Endometrial microvascular endothelial cells (primary cell): Measurements from ENCODE around the gene PLEKHA1. TPM values are rescaled to one million over a fixed set of nuclear protein-coding genes. Genes with fewer than 3 reads are reported as not detected.

Source experiments
- in situ Hi-C: cut with HindIII; loops from 2 replicates; pipeline ENCODE4 v1.10.0; 2017; ENCODE audit warnings: low sequenced_read_pairs, low pct_unique_long_range_greater_than_20kb; ENCODE audit errors: inconsistent ontology term
- total RNA-seq: library from RNA; depleted of rRNA; stranded (reverse); fragments of >200 nt; gene quantifications from one replicate; pipeline ENCODE4 v1.2.3, GENCODE V29; 2015; ENCODE audit errors: inconsistent ontology term

The PLEKHA1 gene
- total RNA-seq, 1 donor from 2014 or later, result 36.1 TPM

DNA sequence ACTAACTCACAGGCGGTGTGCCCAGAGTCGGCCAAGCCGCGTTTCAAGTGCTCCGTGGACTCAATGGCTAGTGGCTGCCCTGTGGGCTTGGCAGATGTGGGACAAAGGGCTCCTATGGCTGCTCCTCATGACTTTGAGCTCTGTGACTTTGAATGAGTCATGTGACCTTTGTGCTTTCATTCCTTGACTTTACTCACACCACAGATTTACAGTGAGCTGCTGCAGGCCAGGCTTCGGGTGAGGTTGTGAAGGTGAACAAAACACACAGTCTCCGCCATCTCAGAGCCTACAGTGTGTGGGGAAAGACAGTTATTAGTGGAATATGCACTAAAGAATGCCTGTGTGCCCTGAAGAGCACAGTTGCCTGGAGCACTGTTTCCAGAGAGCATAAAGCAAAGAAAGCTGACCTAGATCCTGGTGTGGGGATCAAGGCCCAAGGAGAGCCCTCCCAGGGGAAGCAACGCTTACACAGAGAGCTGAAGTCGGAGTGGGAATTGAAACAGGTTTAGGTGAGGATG is 29.7 kb upstream of the PLEKHA1 start:
- in situ Hi-C loops, result no loop called here

DNA sequence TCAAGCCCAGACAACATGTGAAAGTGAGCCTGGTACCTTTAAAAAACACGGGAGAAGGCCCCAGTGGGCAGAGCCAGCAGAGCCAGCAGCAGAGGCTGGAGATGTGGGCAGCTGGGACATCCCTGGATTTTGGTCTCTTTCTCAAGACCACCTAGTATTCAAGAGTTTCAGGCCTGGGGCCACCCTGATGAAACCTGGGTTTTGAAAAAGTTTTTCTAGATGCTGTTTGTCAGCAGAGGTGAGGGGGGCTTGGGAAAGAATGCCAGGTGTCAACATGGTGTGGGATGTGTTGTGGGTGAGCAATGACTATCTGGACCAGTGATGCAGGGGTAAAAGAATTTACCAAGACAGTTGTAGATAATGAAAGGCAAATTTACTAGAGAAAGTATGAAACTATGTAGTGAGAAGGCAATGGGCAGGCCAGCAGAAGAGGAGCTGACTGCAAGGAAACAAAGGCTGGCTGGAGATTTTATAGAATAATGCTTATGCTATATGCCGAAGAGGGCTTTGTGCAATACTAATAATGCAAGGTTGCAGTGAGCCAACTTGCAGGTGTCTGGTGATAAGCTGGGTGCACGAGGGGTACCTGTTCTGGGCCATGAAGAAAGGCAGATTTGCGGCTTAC is 28.1 kb upstream of the PLEKHA1 start:
- in situ Hi-C loops, result no loop called here

DNA sequence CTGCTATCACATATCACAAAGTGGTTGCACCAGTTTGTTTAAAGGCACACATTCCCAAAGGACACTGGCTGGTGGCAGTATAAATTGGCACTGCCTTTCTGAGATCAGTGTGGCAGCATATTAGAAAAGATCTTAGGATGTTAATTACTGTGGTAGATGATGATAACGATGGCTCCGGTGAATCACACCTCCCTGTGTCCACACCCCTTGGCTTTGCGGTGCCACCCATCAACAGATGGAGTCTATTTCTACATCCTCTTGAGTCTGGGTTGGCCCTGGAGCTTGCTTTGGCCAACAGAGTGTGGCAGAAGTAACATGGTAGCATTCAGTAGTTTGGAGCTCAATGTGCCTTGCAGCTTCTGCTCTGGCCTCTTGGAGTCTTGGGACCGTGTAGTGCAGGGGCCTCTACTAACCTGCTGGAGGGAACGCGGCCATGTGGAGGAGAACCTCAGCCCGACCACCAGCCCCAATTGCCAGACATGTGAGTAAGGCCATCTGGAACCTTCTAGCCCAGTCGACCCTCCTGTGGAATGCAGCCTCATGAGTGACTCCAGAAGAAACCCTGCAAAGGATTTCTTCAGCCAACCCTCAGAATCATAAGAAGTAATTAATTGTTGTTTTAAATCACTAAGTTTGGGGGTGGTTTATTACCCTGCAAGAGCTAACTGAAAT is 27.2 kb upstream of the PLEKHA1 start:
- in situ Hi-C loops, result no loop called here

DNA sequence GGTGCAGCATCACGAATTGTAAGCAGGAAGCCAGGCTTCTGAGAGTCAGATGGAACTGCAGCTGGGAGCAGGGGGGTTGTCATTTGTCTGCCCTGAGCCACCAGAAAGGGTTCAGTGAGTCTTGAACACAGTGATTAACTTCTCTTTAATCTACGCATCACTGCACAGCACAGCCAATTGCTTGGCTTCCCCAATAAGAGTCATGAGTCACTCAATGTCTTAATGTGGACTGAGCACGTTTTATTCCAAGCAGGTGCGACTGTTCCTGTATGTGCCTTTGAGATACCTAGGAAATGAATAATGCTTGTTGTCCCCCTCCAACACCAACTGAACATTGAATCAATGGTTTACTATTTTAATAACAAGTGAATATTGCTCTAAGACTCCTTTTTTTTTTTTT is 26.0 kb upstream of the PLEKHA1 start:
- in situ Hi-C loops, result no loop called here

DNA sequence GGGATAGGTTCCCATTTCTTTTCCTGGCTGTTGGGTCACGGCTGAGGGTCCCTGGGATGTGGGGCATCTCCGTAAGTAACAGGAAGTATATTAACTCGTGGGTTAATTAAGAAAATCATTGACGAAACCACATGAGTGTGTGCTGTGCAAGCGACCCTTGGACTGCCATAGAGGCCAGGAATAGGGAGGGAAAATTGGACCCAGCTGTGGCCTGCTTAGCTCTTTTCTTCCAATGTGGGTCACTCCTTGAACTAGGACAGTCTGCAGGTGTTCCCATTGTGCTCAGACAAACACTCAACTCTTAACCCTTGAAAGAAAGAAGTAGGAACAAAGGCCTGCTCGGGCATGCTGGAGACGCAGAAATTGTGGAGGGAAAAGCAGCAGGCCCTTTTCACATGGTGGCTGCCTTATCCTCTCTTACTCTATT is 25.6 kb upstream of the PLEKHA1 start:
- in situ Hi-C loops, result no loop called here

DNA sequence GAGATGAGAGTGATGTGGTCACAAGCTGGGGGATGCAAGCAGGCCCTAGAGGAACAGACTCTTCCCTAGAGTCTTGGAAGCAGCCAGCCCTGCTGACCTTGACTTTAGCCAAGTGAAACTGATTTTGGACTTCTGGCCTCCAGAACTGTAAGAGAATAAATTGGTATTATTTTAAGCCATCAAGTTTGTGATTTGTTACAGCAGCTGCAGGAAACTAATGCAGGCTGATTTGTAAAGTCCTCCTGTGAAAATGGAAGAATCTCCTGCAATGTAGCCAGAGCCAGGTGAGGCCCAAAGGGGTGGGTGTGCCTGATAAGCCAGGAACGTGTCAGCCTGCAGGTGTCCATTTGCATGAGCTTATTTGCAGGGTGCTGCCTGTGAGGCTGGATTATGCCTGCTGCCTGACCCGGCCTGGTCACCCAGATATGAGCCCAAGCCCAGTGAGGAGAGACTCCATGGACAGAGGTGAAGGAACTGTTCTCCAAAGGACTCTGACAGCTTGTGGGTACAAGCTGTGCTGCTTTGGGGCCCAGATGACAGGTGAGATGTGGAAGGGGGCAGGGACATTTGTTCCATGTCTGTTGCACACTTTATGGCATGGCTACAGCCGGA is 24.6 kb upstream of the PLEKHA1 start:
- in situ Hi-C loops, result no loop called here

DNA sequence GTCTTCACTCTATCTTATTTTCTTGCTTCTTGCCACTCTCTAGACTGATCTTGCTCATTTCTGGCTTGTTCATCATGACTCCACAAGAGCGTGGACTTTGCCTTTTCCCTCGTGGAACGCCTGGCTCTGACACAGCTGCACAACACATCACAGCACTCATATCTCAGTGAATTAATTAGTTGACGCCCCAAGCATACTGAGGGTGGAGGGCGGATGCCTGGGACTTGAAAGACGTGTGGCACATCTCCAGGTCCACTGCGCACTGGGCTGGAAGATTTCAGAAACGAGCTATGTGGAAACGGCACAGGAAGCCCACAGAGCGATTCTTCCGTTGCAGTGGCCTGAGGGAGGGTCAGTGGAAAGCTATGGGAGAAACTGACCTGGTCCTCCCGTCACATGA is 23.6 kb upstream of the PLEKHA1 start:
- in situ Hi-C loops, result no loop called here

DNA sequence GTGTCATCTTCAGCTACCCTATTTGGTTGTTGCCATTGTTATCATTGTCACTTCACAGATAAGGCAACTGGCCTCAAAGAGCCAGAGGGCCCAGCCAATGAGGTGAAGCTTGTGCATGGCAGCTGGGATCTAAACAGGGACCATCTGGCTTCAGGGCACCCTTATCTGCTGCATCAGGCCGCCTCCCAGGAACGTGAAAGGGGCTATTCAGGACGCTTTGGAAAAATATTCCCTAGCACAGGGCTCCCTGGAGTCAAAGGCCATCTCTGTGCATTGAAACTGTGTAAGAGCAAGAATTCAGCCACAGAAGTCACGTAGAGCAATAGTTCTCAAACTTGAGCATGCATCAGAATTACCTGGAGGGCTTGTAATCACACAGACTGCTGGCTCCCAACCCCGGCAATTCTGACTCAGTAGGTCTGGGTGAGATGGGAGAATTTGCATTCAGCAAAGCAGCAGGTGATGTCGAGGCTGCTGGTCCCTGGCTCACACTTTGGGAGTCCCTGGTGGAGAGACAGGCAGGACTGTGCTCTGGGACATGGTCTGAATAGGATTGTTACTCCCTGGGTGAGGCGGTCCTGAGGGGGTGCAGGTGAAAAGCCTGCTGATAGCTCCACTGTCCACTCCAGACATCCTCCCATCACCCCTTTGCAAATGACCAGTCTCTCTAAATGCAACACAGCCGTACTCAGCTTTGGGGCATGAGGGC is 21.5 kb upstream of the PLEKHA1 start:
- in situ Hi-C loops, result no loop called here

DNA sequence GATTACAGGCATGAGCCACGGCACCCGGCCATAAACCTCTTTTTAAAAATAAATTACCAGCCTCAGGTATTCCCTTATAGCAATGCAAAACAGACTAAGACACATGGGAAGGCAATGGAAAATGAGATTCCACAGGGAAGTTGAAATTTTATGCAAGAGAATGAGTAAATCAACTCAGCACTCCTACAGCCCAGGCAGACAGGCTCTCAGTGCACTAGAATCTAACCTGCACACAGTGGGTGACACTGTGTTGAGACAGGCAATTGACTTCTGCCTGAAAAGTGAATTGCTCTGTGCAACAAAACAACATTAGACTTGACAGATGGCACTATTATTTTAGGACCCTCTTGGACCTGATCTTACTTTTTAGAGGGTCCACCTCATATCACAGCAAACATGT is 20.1 kb upstream of the PLEKHA1 start:
- in situ Hi-C loops, result no loop called here

DNA sequence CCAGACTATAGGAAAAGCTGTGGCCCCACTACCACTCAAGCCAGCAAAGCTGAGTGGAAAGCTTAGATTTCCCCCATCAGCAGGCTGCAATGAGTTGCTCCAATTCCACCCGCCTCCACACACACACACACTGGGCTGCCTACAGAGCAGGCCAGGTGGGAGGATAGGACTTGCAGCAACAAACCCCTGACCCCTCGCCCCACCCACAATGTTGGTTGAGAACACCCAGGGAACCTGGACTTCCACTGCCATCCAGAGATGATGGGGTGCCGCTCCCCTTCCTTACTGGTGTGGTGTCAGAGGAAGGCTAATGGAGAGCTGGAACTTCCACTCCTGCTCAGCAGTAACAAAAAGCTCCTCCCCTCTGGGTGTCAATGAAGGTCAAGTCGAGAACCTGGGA is 16.8 kb upstream of the PLEKHA1 start:
- in situ Hi-C loops, result no loop called here

DNA sequence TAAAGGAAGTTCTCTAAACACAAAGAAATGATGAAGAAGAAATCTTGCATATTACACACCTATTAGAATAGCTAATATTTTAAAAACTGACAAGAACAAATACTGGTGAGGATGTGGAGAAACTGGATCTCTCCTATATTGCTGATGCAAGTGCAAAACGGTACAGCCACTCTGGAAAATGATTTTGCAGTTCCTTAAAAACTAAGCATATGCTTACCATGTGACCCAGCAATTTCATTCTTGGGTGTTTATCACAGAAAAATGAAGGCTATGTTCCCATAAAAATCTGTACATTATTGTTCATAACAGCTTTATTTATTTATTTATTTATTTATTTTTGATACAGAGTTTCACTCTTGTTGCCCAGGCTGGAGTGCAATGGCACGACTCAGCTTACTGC is 14.9 kb upstream of the PLEKHA1 start:
- in situ Hi-C loops, result no loop called here

DNA sequence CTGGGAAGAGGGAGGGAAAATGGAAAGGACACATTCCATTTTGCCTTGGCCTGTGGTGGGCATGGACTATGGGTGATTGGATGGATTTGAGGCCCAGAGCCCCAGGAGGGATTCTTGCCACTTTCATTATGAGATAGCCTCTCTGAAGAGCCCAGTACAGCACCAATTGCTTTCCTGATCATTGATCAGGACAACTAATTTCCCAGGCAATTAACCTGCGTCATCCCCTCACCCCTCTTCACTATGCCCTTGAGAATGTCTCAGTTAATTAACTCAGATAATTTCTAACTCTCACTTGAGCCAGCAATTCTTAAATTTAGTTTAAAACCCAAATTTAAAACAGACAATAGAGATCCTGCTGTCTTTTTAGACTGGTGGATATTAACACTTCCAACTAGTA is 13.5 kb upstream of the PLEKHA1 start:
- in situ Hi-C loops, result no loop called here

DNA sequence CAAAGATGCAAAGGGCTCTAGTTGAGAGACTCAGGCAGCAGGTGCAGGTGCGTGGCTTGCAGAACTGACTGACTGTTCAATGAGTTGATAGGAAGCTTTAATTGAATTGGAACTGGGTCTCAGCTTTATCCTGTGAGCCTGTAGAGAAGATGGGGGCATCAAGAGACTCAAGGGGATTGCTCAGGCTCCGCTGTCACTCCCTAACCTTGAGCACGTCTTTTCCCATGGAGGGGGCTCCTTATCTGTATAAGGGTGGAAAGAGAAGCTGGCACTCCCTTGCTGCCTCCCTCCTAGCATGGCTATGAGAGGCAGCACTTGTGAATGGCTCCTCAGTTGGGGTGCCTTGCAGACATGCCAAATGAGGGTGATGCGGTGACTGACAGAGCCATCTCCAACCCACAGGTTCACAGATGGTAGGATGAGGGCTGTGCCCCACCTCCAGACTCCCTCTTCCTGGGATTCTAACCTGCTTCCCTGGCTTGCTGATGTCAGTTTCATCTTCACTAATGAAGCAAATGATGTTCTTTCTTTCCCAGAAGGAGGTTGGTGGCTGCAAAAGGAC is 12.4 kb upstream of the PLEKHA1 start:
- in situ Hi-C loops, result no loop called here

DNA sequence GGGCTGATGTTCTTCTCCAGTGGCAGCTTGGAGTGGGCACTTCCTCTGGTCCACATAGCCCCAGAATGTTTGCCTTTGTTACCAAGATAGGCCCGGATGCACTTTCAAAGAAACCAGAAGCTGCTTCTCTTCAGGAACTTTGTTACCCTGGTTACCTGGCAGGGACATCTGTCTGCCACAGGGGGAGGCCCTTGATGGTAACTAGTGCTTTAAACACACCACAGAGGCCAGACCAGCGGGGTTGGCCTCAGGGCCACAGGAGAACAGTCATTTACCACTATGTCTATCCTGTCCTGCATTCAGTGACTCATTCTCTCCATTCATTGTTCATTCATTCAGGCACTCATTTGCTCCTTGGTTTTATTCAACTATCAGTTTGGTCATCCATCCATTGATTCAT is 11.9 kb upstream of the PLEKHA1 start:
- in situ Hi-C loops, result no loop called here

DNA sequence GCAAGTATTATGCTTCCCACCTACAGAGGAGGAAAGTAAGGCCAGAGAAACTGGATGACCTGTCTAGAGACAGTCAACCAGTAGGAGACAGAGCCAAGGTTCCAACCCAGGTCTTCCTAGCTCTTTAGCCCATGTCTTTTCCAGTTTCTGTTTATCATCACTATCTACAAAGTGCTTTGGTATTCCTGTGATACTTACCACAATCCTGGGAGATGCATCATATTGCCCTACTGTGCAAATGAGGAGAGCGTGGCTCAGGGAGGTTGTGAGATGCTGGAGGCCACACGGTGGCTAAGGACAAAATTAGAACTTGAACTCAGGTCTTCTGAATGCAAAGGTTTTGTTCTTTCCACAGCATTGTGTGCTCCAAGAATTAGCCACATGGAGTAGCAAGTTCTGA is 11.2 kb upstream of the PLEKHA1 start:
- in situ Hi-C loops, result no loop called here

DNA sequence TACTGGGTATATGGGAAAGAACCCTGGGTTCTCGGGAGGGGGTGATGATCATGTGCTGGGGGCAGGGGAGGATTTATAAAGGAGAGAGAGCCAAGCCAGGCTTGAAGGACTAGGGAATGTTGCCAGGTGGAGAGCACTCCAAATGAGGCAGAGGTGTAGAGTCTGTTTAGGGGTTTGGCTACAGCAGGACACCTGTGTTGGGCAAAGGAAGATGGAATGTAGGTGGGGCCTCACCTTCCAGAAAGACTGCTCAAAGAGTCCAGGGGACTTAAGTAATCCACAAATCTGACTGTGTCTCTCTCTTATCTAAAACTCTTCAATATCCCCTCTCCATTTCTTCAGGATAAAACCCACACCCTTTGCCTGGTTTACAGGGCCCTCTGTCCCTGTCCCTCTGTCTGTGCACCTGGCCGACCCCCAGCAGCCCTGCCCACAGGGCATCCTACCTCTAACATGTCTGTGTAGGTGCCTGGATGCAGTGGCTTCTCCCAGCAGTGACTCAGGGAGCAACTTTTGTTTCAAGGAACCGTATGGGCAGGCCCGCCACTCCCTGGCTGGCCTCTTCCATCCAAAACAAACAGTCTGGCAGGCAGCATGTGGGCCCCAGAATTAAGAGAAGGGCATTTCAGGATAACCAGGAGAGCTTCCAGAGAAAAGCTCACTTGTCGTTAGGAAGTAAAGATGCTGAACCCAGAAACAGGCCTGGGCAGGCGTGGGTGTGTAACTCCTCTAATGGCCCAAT is 10.6 kb upstream of the PLEKHA1 start:
- in situ Hi-C loops, result no loop called here

DNA sequence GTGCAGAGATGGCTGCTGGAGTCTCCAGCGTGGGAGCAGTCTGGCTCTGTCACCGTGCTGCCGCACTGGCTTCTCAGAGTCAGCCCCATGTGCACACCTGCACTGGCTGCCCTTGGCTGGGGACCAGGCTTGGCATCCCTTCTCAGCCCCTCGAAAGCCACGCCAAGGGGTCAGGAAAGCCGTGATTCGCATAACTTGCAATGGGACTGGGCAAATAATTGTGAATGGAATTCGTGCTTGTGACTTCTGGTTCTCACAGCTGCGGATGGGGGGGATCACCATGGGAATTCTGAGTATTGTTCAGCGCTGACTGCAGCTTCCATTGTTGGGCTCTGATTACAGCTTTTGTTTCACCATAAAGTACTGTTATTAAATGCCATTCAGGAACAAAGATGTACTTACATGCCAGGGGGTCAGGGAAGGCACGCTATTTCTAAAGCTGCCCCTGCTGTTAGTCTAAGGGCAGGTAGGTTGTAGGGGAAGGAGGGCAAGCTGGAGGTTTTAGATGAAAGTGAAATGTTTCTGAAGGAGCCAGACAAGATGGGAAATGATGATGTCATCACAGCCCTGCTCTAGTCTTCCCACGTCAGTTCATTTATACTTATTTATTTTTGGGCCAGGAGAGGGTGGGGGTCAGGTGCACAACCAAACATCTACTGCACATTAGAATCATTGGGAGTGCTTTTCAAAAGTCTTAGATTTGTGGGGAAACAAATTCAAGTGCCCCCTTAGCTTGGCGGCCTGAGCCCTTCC is 5.8 kb upstream of the PLEKHA1 start:
- in situ Hi-C loops, result no loop called here

DNA sequence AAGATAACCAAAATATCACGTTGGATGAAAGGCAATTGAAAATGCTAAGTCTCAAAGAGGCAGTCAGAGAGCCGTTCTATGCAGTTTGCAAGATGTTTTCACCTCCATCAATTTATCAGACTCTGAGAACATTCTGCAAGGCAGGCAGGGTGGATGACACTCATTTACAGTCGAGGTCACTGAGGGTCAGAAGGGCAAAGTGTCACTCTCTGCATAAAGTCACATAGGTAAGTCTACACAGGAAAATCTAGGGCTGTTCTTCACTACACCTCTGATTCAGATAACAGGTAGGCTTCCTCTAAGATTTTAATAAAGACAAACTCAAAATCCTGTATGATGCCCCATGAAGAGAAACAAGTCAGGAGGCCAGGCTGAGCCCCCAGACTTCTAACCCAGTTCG is 1.4 kb upstream of the PLEKHA1 start:
- in situ Hi-C loops, result no loop called here
